ENCODE results near the gene ZNF493.
A peak's percentile ranks its signal among the peaks of the same experiment; 100 is the strongest.

Gene ZNF493

GRCh38 chr19:21396893-21397572 lies at the start of gene ZNF493:
Gene ZNF493 (plus strand): TSS chr19:21397133. CDS start chr19:21397238, 105 bp downstream.
- TF ChIP-seq, protein P1, sequence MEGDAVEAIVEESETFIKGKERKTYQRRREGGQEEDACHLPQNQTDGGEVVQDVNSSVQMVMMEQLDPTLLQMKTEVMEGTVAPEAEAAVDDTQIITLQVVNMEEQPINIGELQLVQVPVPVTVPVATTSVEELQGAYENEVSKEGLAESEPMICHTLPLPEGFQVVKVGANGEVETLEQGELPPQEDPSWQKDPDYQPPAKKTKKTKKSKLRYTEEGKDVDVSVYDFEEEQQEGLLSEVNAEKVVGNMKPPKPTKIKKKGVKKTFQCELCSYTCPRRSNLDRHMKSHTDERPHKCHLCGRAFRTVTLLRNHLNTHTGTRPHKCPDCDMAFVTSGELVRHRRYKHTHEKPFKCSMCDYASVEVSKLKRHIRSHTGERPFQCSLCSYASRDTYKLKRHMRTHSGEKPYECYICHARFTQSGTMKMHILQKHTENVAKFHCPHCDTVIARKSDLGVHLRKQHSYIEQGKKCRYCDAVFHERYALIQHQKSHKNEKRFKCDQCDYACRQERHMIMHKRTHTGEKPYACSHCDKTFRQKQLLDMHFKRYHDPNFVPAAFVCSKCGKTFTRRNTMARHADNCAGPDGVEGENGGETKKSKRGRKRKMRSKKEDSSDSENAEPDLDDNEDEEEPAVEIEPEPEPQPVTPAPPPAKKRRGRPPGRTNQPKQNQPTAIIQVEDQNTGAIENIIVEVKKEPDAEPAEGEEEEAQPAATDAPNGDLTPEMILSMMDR (IDR thresholded peaks at IDR 0.05; ENCODE audit: low read depth, low read length, missing control alignments) = no peak
- peak; percentile 90 for DNase-seq (ENCODE audit: low read depth)
- peak within 1 kb of the TSS; percentile 73 for H3K4me3 ChIP-seq (ENCODE audit: low read depth, low read length)

- DNase-seq (ENCODE audit: low read depth) = no peak
- TF ChIP-seq, protein P1 (IDR thresholded peaks at IDR 0.05; ENCODE audit: low read depth, low read length, missing control alignments) = no peak
Measured at GRCh38 chr19:21352830-21353229, 44.1 kb upstream of the ZNF493 start.

GRCh38 chr19:21358768-21359451 lies 38.0 kb upstream of the ZNF493 start, which contains the start of gene ZNF738:
Gene ZNF738 (plus strand): TSS chr19:21359000. CDS start chr19:21359141, 141 bp downstream.
- peak within 1 kb of the TSS; percentile 84 for H3K4me3 ChIP-seq (ENCODE audit: low read depth, low read length)
- peak; percentile 87 for DNase-seq (ENCODE audit: low read depth)
- TF ChIP-seq, protein P1 (IDR thresholded peaks at IDR 0.05; ENCODE audit: low read depth, low read length, missing control alignments) = no peak

More at GRCh38 chr19:21352830-21353229, 44.1 kb upstream of the ZNF493 start:
- H3K4me3 ChIP-seq (ENCODE audit: low read depth, low read length) = no peak overlapping the region

- no peak for DNase-seq (ENCODE audit: low read depth)
- H3K4me3 ChIP-seq (ENCODE audit: low read depth, low read length) = no peak overlapping the region
- TF ChIP-seq, protein P1 (IDR thresholded peaks at IDR 0.05; ENCODE audit: low read depth, low read length, missing control alignments) = no peak
Measured at GRCh38 chr19:21362291-21362690, 34.6 kb upstream of the ZNF493 start.

DNA sequence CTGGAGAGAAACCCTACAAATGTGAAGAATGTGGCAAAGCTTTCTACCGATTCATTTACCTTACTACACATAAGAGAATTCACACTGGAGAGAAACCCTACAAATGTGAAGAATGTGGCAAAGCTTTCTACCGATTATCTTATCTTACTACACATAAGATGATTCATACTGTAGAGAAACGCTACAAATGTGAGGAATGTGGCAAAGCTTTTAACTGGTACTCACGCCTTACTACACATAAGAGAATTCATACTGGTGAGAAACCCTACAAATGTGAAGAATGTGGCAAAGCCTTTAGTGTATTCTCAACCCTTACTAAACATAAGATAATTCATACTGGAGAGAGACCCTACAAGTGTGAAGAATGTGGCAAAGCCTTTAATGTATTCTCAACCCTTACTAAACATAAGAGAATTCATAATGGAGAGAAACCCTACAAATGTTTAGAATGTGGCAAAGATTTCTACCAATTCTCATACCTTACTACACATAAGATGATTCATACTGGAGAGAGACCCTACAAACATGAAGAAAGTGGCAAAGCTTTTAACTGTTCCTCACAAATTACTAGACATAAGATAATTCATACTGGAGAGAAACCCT lies 12.9 kb upstream of the ZNF493 start:
- TF ChIP-seq, protein P1 (IDR thresholded peaks at IDR 0.05; ENCODE audit: low read depth, low read length, missing control alignments) = no peak
- no peak overlapping the region for H3K4me3 ChIP-seq (ENCODE audit: low read depth, low read length)
- no peak for DNase-seq (ENCODE audit: low read depth)

- TF ChIP-seq, protein P1 (IDR thresholded peaks at IDR 0.05; ENCODE audit: low read depth, low read length, missing control alignments) = no peak
- no peak overlapping the region for H3K4me3 ChIP-seq (ENCODE audit: low read depth, low read length)
- DNase-seq (ENCODE audit: low read depth) = no peak
Measured at GRCh38 chr19:21396121-21396520, 812 bp upstream of the ZNF493 start.

All from GM12864 (cell line).